Measurements from ENCODE around the gene ZNF532.
"Not testable (repeated sequence)": the region's sequence is repeated elsewhere in the genome, so short reads cannot be mapped to it uniquely, and the experiment has no call there.

Gene ZNF532

GRCh38 chr18:58852629-58853028 is 12.0 kb upstream of the ZNF532 start:
- no peaks in the 10 kb centered on the region for H3K79me2 ChIP-seq (ENCODE audit: insufficient read depth, low read length)
- no peak overlapping the region for H3K4me2 ChIP-seq (ENCODE audit: low read length)
- no peaks in the 10 kb centered on the region for H4K20me1 ChIP-seq (ENCODE audit: insufficient read depth, low read length)
- H3K9me2 ChIP-seq (ENCODE audit: low read depth, low read length): no peaks in the 10 kb centered on the region
- H2AFZ ChIP-seq (ENCODE audit: low read length): no peak overlapping the region
- no peak overlapping the region for H3K9ac ChIP-seq (ENCODE audit: low read length)
- H3K4me3 ChIP-seq (ENCODE audit: low read depth, low read length, poor library complexity, severe bottlenecking): no peak overlapping the region
- no peaks in the 10 kb centered on the region for H3K9me3 ChIP-seq (ENCODE audit: low read length)
- H3K27ac ChIP-seq (ENCODE audit: low read depth, low read length, poor library complexity, severe bottlenecking): no peak overlapping the region
- peaks cover 6% of the 10 kb centered on the region; the same call in 1 of the 2 replicates for H3K27me3 ChIP-seq (ENCODE audit: insufficient read depth, low read length)
- TF ChIP-seq EZH2 (IDR thresholded peaks at IDR 0.05; ENCODE audit: borderline replicate concordance, low read length): no peak
- no peaks in the 10 kb centered on the region for H3F3A ChIP-seq (ENCODE audit: insufficient read depth, low read length)
- peaks cover 11% of the 10 kb centered on the region for H3K4me1 ChIP-seq (ENCODE audit: insufficient read depth, low read length, severe bottlenecking)
- H3K36me3 ChIP-seq (ENCODE audit: insufficient read depth, low read length): peaks cover 6% of the 10 kb centered on the region; the same call in 1 of the 2 replicates

DNA sequence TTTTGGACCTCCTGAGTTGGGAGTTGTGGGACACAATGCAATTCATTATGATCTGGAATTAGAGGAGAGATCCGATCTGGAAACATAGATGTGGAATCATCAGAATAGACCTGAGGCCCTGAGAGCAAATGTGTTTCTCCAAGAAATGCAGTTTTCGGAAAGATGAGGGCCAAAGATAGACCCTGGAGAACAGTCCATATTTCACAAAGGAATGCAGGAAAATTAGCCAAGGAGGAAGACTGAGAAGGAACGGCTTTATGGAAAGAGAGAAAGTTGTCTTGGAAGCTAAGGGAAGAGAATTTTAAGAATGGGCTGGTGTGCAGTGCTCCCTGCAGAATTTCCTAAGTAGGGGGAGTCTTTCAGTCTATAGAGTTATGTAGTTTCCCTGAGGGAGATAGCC is 11.1 kb upstream of the ZNF532 start:
- Histone ChIP-seq H3K4me1 (ENCODE audit: insufficient read depth, low read length, severe bottlenecking) (peaks cover 6% of the 10 kb centered on the region), H3K9me2 (ENCODE audit: low read depth, low read length) (no peaks in the 10 kb centered on the region), H2AFZ (ENCODE audit: low read length) (no peak overlapping the region), H3K27me3 (ENCODE audit: insufficient read depth, low read length) (peaks cover 6% of the 10 kb centered on the region; the same call in 1 of the 2 replicates), H3K79me2 (ENCODE audit: insufficient read depth, low read length) (no peaks in the 10 kb centered on the region), H3K4me3 (ENCODE audit: low read depth, low read length, poor library complexity, severe bottlenecking) (no peak overlapping the region), H3K36me3 (ENCODE audit: insufficient read depth, low read length) (peaks cover 3% of the 10 kb centered on the region; the same call in 1 of the 2 replicates), H3K27ac (ENCODE audit: low read depth, low read length, poor library complexity, severe bottlenecking) (no peak overlapping the region), H3K9me3 (ENCODE audit: low read length) (no peaks in the 10 kb centered on the region), H3K9ac (ENCODE audit: low read length) (no peak overlapping the region), H3F3A (ENCODE audit: insufficient read depth, low read length) (no peaks in the 10 kb centered on the region), H4K20me1 (ENCODE audit: insufficient read depth, low read length) (no peaks in the 10 kb centered on the region), H3K4me2 (ENCODE audit: low read length) (no peak overlapping the region)
- no peak for TF ChIP-seq EZH2 (IDR thresholded peaks at IDR 0.05; ENCODE audit: borderline replicate concordance, low read length)
- TF ChIP-seq, protein P1, sequence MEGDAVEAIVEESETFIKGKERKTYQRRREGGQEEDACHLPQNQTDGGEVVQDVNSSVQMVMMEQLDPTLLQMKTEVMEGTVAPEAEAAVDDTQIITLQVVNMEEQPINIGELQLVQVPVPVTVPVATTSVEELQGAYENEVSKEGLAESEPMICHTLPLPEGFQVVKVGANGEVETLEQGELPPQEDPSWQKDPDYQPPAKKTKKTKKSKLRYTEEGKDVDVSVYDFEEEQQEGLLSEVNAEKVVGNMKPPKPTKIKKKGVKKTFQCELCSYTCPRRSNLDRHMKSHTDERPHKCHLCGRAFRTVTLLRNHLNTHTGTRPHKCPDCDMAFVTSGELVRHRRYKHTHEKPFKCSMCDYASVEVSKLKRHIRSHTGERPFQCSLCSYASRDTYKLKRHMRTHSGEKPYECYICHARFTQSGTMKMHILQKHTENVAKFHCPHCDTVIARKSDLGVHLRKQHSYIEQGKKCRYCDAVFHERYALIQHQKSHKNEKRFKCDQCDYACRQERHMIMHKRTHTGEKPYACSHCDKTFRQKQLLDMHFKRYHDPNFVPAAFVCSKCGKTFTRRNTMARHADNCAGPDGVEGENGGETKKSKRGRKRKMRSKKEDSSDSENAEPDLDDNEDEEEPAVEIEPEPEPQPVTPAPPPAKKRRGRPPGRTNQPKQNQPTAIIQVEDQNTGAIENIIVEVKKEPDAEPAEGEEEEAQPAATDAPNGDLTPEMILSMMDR (IDR thresholded peaks at IDR 0.05; ENCODE audit: low read length): no peak

DNA sequence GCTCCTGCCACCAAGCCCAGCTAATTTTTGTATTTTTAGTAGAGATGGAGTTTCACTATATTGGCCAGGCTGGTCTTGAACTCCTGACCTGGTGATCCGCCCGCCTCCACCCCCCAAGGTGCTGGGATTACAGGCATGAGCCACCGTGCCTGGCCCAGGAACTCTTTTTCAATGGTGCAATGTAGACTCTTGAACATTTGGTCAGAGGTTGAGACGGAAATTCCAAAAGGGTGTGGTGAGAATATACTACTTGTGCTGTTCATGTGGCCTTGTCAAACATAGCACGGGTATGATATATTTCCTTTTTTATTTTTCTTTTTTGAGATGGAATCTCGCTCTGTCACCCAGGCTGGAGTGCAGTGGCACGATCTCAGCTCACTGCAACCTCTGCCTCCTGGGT is 9.2 kb upstream of the ZNF532 start:
- H3K27ac ChIP-seq (ENCODE audit: low read depth, low read length, poor library complexity, severe bottlenecking); H3K36me3 ChIP-seq (ENCODE audit: insufficient read depth, low read length); H2AFZ ChIP-seq (ENCODE audit: low read length); H4K20me1 ChIP-seq (ENCODE audit: insufficient read depth, low read length); H3K9me3 ChIP-seq (ENCODE audit: low read length); H3K9ac ChIP-seq (ENCODE audit: low read length); H3K9me2 ChIP-seq (ENCODE audit: low read depth, low read length); H3K27me3 ChIP-seq (ENCODE audit: insufficient read depth, low read length); H3K79me2 ChIP-seq (ENCODE audit: insufficient read depth, low read length); H3K4me2 ChIP-seq (ENCODE audit: low read length); H3K4me3 ChIP-seq (ENCODE audit: low read depth, low read length, poor library complexity, severe bottlenecking); H3K4me1 ChIP-seq (ENCODE audit: insufficient read depth, low read length, severe bottlenecking); H3F3A ChIP-seq (ENCODE audit: insufficient read depth, low read length): not testable (repeated sequence)

- no peaks in the 10 kb centered on the region for H3K9me2 ChIP-seq (ENCODE audit: low read depth, low read length)
- no peaks in the 10 kb centered on the region for H4K20me1 ChIP-seq (ENCODE audit: insufficient read depth, low read length)
- H3K27ac ChIP-seq (ENCODE audit: low read depth, low read length, poor library complexity, severe bottlenecking): no peak overlapping the region
- no peak overlapping the region for H3K4me2 ChIP-seq (ENCODE audit: low read length)
- no peaks in the 10 kb centered on the region for H3K36me3 ChIP-seq (ENCODE audit: insufficient read depth, low read length)
- H3K9ac ChIP-seq (ENCODE audit: low read length): no peak overlapping the region
- H3K79me2 ChIP-seq (ENCODE audit: insufficient read depth, low read length): no peaks in the 10 kb centered on the region
- no peaks in the 10 kb centered on the region for H3K9me3 ChIP-seq (ENCODE audit: low read length)
- no peak overlapping the region for H2AFZ ChIP-seq (ENCODE audit: low read length)
- H3K4me3 ChIP-seq (ENCODE audit: low read depth, low read length, poor library complexity, severe bottlenecking): no peak overlapping the region
- no peak for TF ChIP-seq EZH2 (IDR thresholded peaks at IDR 0.05; ENCODE audit: borderline replicate concordance, low read length)
- TF ChIP-seq, protein P1 (IDR thresholded peaks at IDR 0.05; ENCODE audit: low read length): no peak
- 0 out of 2 replicates have a peak, but pooled peaks cover 3% of the 10 kb centered on the region for H3K27me3 ChIP-seq (ENCODE audit: insufficient read depth, low read length)
- peaks cover 7% of the 10 kb centered on the region for H3K4me1 ChIP-seq (ENCODE audit: insufficient read depth, low read length, severe bottlenecking)
- H3F3A ChIP-seq (ENCODE audit: insufficient read depth, low read length): no peaks in the 10 kb centered on the region
Observed at GRCh38 chr18:58856881-58857280, 7.8 kb upstream of the ZNF532 start.

All from OCI-LY1 (cell line).